H9 (cell line): Measurements from ENCODE around the gene NDUFB11. TPM values are rescaled to one million over a fixed set of nuclear protein-coding genes. Genes with fewer than 3 reads are reported as not detected.

ENCODE experiments used
- DNase-seq: peaks from one replicate; pipeline ENCODE4 v3.0.0-alpha.2; 2017
- H2AFZ ChIP-seq: one replicate; pipeline ENCODE4 v1.6.1; 2013; ENCODE audit warnings: mild to moderate bottlenecking, low read length, control low read depth, moderate library complexity
- H2AK5ac ChIP-seq: 2 replicates; pipeline ENCODE4 v1.6.1; 2013; ENCODE audit warnings: low read length, control low read depth, mixed read lengths; ENCODE audit not compliant: insufficient read length
- H2BK120ac ChIP-seq: one replicate; pipeline ENCODE4 v1.6.1; 2013; ENCODE audit warnings: low read depth, mild to moderate bottlenecking, low read length, control low read depth, inconsistent platforms; ENCODE audit not compliant: poor library complexity, severe bottlenecking
- H2BK12ac ChIP-seq: 2 replicates; pipeline ENCODE4 v1.6.1; 2013; ENCODE audit warnings: low read length, control low read depth, mixed read lengths, low read depth; ENCODE audit not compliant: insufficient read length
- H2BK15ac ChIP-seq: 2 replicates; pipeline ENCODE4 v1.6.1; 2013; ENCODE audit warnings: low read depth, low read length, control low read depth
- H2BK20ac ChIP-seq: one replicate; pipeline ENCODE4 v1.6.1; 2013; ENCODE audit warnings: low read depth, mild to moderate bottlenecking, low read length, control low read depth, inconsistent platforms; ENCODE audit not compliant: poor library complexity, severe bottlenecking
- H2BK5ac ChIP-seq: 2 replicates; pipeline ENCODE4 v1.6.1; 2013; ENCODE audit warnings: low read length, control low read depth, mixed read lengths; ENCODE audit not compliant: insufficient read length
- H3K14ac ChIP-seq: 2 replicates; pipeline ENCODE4 v1.6.1; 2013; ENCODE audit warnings: low read length, control low read depth; ENCODE audit not compliant: insufficient read depth
- H3K18ac ChIP-seq: 2 replicates; pipeline ENCODE4 v1.6.1; 2013; ENCODE audit warnings: low read depth, mild to moderate bottlenecking, mixed read lengths, low read length, control low read depth; ENCODE audit not compliant: insufficient read length
- H3K23ac ChIP-seq: 2 replicates; pipeline ENCODE4 v1.6.1; 2013; ENCODE audit warnings: low read length, control low read depth, mixed read lengths, low read depth; ENCODE audit not compliant: insufficient read length
- H3K23me2 ChIP-seq: 2 replicates; pipeline ENCODE4 v1.6.1; 2013; ENCODE audit warnings: low read depth, mild to moderate bottlenecking, mixed read lengths, low read length, control low read depth; ENCODE audit not compliant: insufficient read length, poor library complexity, severe bottlenecking
- H3K27ac ChIP-seq: 2 replicates; pipeline ENCODE4 v1.5.1; 2013; ENCODE audit warnings: low read length, control low read depth, mixed read lengths, low read depth; ENCODE audit not compliant: insufficient read length
- H3K27me3 ChIP-seq: 2 replicates; pipeline ENCODE4 v1.6.1; 2013; ENCODE audit warnings: low read length, control low read depth, inconsistent platforms; ENCODE audit not compliant: insufficient read depth
- H3K4ac ChIP-seq: 2 replicates; pipeline ENCODE4 v1.6.1; 2013; ENCODE audit warnings: low read depth, mild to moderate bottlenecking, control low read depth, inconsistent platforms, low read length, moderate library complexity
- H3K4me1 ChIP-seq: 2 replicates; pipeline ENCODE4 v1.6.1; 2013; ENCODE audit warnings: low read length, control low read depth, inconsistent platforms; ENCODE audit not compliant: insufficient read depth
- H3K4me2 ChIP-seq: 2 replicates; pipeline ENCODE4 v1.6.1; 2013; ENCODE audit warnings: low read length, control low read depth, mixed read lengths; ENCODE audit not compliant: insufficient read length, insufficient read depth
- H3K56ac ChIP-seq: 2 replicates; pipeline ENCODE4 v1.6.1; 2013; ENCODE audit warnings: low read depth, mild to moderate bottlenecking, mixed read lengths, low read length, control low read depth; ENCODE audit not compliant: insufficient read length
- H3K79me1 ChIP-seq: 2 replicates; pipeline ENCODE4 v1.6.1; 2013; ENCODE audit warnings: low read depth, mild to moderate bottlenecking, moderate library complexity, low read length, control low read depth, inconsistent platforms; ENCODE audit not compliant: insufficient read depth, poor library complexity, severe bottlenecking
- H3K79me2 ChIP-seq: 2 replicates; pipeline ENCODE4 v1.6.1; 2013; ENCODE audit warnings: low read length, control low read depth, inconsistent platforms; ENCODE audit not compliant: insufficient read depth
- H3K9ac ChIP-seq: 2 replicates; pipeline ENCODE4 v1.6.1; 2013; ENCODE audit warnings: low read length, control low read depth, mixed read lengths; ENCODE audit not compliant: insufficient read length; ENCODE audit errors: extremely low read depth
- H3K9me3 ChIP-seq: one replicate; pipeline ENCODE4 v1.6.1; 2013; ENCODE audit warnings: low read depth, low read length, inconsistent platforms; ENCODE audit not compliant: control insufficient read depth
- H3T11ph ChIP-seq: one replicate; pipeline ENCODE4 v1.6.1; 2013; ENCODE audit warnings: mild to moderate bottlenecking, low read length, control low read depth, inconsistent platforms
- H4K20me1 ChIP-seq: one replicate; pipeline ENCODE4 v1.6.1; 2013; ENCODE audit not compliant: control insufficient read depth, insufficient read length, insufficient read depth
- H4K5ac ChIP-seq: 2 replicates; pipeline ENCODE4 v1.6.1; 2013; ENCODE audit warnings: low read depth, mild to moderate bottlenecking, mixed read lengths, low read length, control low read depth; ENCODE audit not compliant: insufficient read length
- H4K8ac ChIP-seq: replicated peaks from 2 replicates; pipeline ENCODE4 v1.6.1; 2013; ENCODE audit warnings: low read length, control low read depth, mixed read lengths, low read depth; ENCODE audit not compliant: insufficient read length
- H4K91ac ChIP-seq: 2 replicates; pipeline ENCODE4 v1.6.1; 2013; ENCODE audit warnings: low read depth, mild to moderate bottlenecking, moderate library complexity, mixed read lengths, low read length, control low read depth; ENCODE audit not compliant: insufficient read length
- H3K27ac Mint-ChIP-seq, 3 experiments: 2 replicates in 2 of 3; 3 replicates in 1 of 3; pipeline ENCODE4 v1.8.0; 2020 to 2021; ENCODE audit warnings: mixed read lengths in 3 of 3, mild to moderate bottlenecking in 1 of 3, moderate library complexity in 1 of 3
- H3K27me3 Mint-ChIP-seq: 2 replicates; pipeline ENCODE4 v1.8.0; 2021; ENCODE audit warnings: low read depth, mild to moderate bottlenecking, moderate library complexity, mixed read lengths
- H3K36me3 Mint-ChIP-seq, 3 experiments: 2 replicates in 2 of 3; 3 replicates in 1 of 3; pipeline ENCODE4 v1.8.0; 2020 to 2021; ENCODE audit warnings: low read depth in 3 of 3, mixed read lengths in 3 of 3; ENCODE audit not compliant: insufficient read depth in 1 of 3
- H3K4me1 Mint-ChIP-seq, 2 experiments: 2 replicates each; pipeline ENCODE4 v1.8.0; 2020; ENCODE audit warnings: mixed read lengths in 2 of 2
- H3K4me3 Mint-ChIP-seq, 2 experiments: 2 replicates in 1 of 2; 3 replicates in 1 of 2; pipeline ENCODE4 v1.8.0; 2020 to 2021; ENCODE audit warnings: mild to moderate bottlenecking in 2 of 2, mixed read lengths in 2 of 2, moderate library complexity in 1 of 2
- H3K9me3 Mint-ChIP-seq, 2 experiments: 2 replicates in 1 of 2; 3 replicates in 1 of 2; pipeline ENCODE4 v1.8.0; 2020; ENCODE audit warnings: mild to moderate bottlenecking in 2 of 2, mixed read lengths in 2 of 2, moderate library complexity in 1 of 2
- CTCF ChIP-seq: fragments of 200-600 bp; sonication (generic); conservative IDR thresholded peaks from 3 replicates; pipeline ENCODE4 v1.8.0; 2021; ENCODE audit warnings: antibody characterized with exemption, mild to moderate bottlenecking
- WGBS: extraction: QIAGEN DNeasy Blood & Tissue Kit; methylation state at CpG from one replicate; pipeline ENCODE4 v1.1.7; 2013; ENCODE audit warnings: missing lambda C conversion rate, low lambda C conversion rate, mixed read lengths; ENCODE audit not compliant: insufficient read length; ENCODE audit errors: extremely low coverage; 5-methylcytosine and 5-hydroxymethylcytosine counted together
- total RNA-seq: library from RNA; stranded (reverse); gene quantifications from 2 replicates; pipeline ENCODE4 v1.2.1, GENCODE V29; 2021

Gene NDUFB11
- total RNA-seq, 1 experiment from 2014 or later: 100 TPM

GRCh38 chrX:47189906-47190305, 45.4 kb upstream of the NDUFB11 start:
- H3K4me2 ChIP-seq: peak overlapping the region; percentile 75

More at GRCh38 chrX:47189906-47190305, 45.4 kb upstream of the NDUFB11 start:
- H4K20me1 ChIP-seq: no peaks in the 10 kb centered on the region
- H3K9ac ChIP-seq: no peak overlapping the region
- no peak overlapping the region for H3K4ac ChIP-seq
- no peak overlapping the region for H2BK5ac ChIP-seq
- H3K4me1 ChIP-seq: 0 out of 2 replicates have a peak, but pooled peaks cover under 1% of the 10 kb centered on the region
- H3K9me3 Mint-ChIP-seq: peaks cover 21 to 49% of the 10 kb centered on the region in 2 experiments
- H3K27me3 Mint-ChIP-seq: peaks cover 1% of the 10 kb centered on the region
- H3K27me3 ChIP-seq: no peaks in the 10 kb centered on the region
- H2BK15ac ChIP-seq: no peak overlapping the region
- H3K36me3 Mint-ChIP-seq: peaks cover 16 to 29% (median 26%) of the 10 kb centered on the region in 3 experiments
- no peak overlapping the region for H3K56ac ChIP-seq
- peaks cover 11 to 18% of the 10 kb centered on the region in 2 experiments for H3K4me1 Mint-ChIP-seq
- WGBS: no CpG with 5 or more reads among the region's 19 CpGs
- no peak overlapping the region for H2BK20ac ChIP-seq
- H3K18ac ChIP-seq: no peak overlapping the region
- H2BK120ac ChIP-seq: no peak overlapping the region
- no peak overlapping the region for H2AFZ ChIP-seq
- H3K14ac ChIP-seq: no peak overlapping the region
- H3K9me3 ChIP-seq: no peaks in the 10 kb centered on the region
- no peak overlapping the region; a peak in 1 of 7 replicates for H3K27ac Mint-ChIP-seq
- H3K27ac ChIP-seq: no peak overlapping the region
- peaks cover 15% of the 10 kb centered on the region for H3K23me2 ChIP-seq
- no peak overlapping the region for H3K23ac ChIP-seq
- TF ChIP-seq CTCF: no peak
- no peak overlapping the region for H4K5ac ChIP-seq
- no peak overlapping the region for H2BK12ac ChIP-seq
- no peaks in the 10 kb centered on the region for H3K79me1 ChIP-seq
- no peak overlapping the region for H2AK5ac ChIP-seq
- no peak overlapping the region for H4K91ac ChIP-seq
- DNase-seq: no peak
- no peak overlapping the region for H3T11ph ChIP-seq
- H4K8ac ChIP-seq: no peak overlapping the region
- no peak overlapping the region for H3K4me3 Mint-ChIP-seq
- peaks cover 9% of the 10 kb centered on the region; the same call in 1 of the 2 replicates for H3K79me2 ChIP-seq
